GM18951 (cell line): ENCODE measurements around the gene CRMP1.

Experiments used
- POLR2A ChIP-seq: IDR thresholded peaks from 4 replicates; pipeline ENCODE4 v1.6.1; 2011; ENCODE audit warnings: mild to moderate bottlenecking; ENCODE audit not compliant: insufficient read length, insufficient read depth; ENCODE audit errors: extremely low read depth
- in situ Hi-C: fragments of 300-500 bp; cut with MboI; formaldehyde crosslinking; loops from one replicate; pipeline ENCODE4 v1.12.0; 2022; ENCODE audit warnings: low sequenced_read_pairs, mixed read lengths, inconsistent platforms; ENCODE audit not compliant: unreplicated experiment

Gene CRMP1

DNA sequence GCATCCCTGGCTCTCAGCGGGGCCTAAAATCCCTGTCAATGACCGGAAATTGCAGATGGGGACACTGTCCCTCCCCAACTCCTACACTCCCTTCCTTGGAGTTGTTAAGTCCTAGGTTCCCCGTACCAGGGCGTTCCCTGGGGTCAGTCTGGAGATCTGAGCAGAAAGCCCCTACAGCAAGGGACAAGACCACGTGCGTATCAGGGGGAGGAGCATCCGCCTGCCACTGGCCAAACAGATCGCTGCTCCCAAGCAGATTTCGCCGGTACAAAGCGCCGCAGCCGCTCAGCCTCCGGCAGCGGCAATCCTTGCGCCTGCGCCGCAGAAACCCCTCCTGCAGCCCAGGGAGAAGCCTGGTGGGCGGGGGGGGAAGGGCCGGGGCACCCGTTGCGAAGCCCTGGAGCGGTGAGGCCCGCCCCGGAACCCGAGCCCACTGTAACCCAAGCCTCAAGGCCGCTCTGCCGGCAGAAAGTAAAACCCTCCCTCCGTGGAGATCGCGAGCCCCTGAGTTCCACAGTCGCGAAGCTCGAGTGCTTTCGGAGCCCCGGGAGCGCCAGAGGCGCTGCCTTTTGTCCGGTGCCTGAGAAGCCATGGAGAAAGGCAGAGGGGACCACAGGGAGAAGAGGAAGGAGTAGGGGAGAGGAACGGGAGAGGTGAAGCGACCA is 2.7 kb downstream of the CRMP1 start:
- no peak for TF ChIP-seq POLR2A
- in situ Hi-C loops: no loop called here

DNA sequence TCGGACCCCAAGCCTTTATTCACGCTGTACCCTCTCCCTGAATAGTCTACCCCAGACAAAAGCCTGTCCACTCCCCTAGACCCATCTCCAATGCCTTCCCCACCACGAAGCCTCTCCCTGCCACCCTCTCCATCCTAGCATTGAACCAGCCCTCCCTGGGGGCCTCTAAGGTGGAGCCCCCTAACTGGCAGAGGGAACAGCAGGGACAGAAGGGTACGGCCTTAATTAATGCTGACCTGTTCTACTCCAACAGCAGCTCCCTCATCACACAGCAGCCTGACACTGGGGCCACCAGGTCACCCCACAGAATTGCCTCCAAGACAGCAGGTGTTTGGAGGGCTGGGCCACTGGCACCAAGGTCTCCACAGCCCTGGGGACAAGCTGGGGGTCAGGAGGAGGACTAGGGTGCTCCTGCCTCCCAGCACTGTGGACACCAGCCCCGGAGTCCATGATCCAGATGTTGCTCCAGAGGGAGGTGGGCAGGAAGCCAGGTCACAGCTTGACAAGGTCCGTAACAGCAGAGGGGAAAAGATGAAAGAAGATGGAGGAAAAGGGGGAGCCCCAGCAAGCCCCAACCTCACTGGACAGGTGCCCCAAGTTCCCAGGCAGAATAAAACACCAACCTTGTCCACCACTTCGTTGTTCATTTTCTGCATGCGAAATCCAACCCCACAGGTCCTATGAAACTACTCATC is 3.7 kb downstream of the CRMP1 start:
- in situ Hi-C loops: no loop called here
- no peak for TF ChIP-seq POLR2A

GRCh38 chr4:5888222-5889001 is 4.5 kb downstream of the CRMP1 start:
- no peak for TF ChIP-seq POLR2A
- in situ Hi-C loops: no loop called here

DNA sequence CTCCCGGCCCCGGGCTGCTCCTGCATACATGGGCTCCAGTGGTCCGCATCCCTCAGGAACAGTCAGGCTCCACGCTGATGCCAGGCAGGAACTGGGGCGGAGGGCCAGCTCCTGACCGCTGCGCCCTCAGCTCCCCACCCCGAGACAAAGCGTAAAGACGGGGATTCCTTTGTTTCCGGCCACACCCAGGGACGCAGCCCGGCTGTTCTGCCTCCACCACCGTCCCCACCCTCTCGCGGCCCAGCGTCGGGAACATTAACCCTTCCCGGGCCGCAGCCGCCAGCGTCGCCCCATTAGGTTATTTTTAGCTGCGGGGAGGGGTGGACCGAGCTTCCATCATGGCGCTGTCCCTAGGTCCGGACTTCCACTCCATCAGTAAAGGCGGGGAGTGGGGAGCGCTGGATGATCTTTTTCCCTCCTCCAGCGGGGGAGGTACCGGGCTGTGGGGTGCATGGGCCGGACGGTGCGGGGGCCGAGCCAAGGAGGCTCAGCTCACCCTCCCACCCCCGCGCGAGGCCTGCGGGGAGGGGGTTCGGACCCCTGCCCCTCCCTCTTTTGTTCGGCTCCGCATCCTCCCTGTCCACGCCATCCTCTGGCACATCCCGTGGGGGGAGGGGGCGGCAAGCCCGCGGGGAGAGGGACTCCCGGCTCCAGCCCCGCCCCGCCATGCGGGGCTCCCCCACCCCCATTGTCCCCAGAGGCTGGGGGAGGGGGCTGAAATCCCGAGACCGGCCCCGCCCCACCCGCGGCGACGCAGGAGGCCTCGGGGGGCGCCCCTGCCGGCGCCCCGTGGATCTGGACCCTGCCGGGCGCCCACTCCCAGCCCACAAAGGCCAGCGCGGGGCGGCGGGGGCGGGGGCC is 5.3 kb downstream of the CRMP1 start:
- TF ChIP-seq POLR2A: no peak
- in situ Hi-C loops: no loop called here

- in situ Hi-C loops: no loop called here
- TF ChIP-seq POLR2A: no peak
Observed at GRCh38 chr4:5887011-5887360, 5.9 kb downstream of the CRMP1 start.

- TF ChIP-seq POLR2A: no peak
- in situ Hi-C loops: no loop called here
Observed at GRCh38 chr4:5885733-5886132, 7.2 kb downstream of the CRMP1 start.

DNA sequence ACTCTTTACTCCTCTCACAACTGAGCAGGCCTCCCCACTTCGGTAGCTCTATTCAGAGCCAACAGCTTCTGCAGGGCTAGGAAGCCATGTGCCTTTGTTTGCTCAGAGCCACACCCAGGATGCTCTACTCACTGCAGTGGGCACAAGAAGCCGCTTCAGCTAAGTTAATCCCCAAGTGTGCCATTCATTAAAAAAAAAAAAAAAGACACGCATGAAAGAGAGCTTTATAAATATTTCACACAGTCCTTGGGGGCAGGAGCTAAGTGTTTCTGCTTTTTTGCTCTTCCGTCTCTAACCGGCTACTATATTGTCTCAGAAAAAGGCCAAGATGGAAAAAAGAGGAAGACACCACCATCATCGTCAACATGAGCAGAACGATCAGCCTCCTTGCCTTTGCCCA is 8.1 kb downstream of the CRMP1 start:
- TF ChIP-seq POLR2A: no peak
- in situ Hi-C loops: no loop called here

DNA sequence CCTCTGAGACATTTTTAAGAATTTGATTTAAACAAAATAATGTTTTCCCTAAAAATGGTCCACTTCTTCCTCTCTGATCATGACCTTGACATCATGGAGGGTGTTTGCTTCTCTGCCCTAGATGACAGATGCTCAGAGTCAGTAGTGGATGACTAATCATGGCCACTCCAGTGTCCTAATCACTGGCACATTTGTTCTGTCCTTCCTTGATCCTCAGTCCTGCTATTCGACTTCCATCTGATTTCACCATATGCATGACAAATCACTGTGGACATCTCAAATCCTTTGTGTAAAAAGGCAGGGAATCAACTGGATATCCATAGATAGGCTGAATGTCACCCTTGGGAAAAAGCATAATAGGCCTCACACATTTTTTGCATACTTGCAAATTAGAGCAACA is 9.0 kb downstream of the CRMP1 start:
- no peak for TF ChIP-seq POLR2A
- in situ Hi-C loops: no loop called here

GRCh38 chr4:5882947-5883346 is 9.9 kb downstream of the CRMP1 start:
- no peak for TF ChIP-seq POLR2A
- in situ Hi-C loops: no loop called here

DNA sequence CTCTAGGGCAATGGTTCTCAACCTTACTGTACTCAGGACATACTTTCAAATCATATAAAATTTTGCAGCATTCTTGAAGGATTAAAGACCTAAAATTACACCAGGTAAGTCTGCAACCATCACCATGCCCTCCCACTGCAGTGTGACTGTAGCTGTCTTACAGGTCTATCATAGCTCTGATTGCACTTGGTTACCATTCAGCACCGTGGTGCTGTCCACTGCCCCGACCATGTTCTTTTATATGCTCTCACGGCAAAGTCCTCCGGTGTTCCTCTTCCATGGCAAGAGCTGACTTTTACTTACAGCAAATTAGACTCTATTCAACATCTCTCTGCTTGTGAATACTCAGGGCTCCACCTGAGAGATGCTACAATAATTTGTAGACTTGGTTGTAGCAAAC is 11.5 kb downstream of the CRMP1 start:
- in situ Hi-C loops: no loop called here
- no peak for TF ChIP-seq POLR2A

DNA sequence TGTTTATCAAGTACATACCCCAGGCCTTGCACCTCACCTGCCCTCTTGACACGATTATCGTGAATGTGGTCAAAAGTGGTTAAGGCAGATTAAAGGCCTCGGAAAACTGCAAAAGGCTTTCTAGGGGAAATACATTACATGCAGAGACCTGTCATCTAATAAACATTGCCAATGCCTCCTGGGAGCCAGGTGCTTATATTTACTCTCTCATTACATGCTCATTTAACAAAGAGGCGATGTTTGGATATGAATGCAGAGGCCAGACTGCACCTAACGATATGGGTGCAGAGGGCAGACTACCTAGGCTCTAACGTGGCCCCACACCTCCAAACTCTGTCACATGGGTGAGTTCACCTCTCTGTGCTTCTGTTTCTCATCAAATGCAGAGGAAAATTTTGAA is 14.5 kb downstream of the CRMP1 start:
- in situ Hi-C loops: no loop called here
- TF ChIP-seq POLR2A: no peak

- in situ Hi-C loops: no loop called here
- TF ChIP-seq POLR2A: no peak
Observed at GRCh38 chr4:5877392-5877791, 15.5 kb downstream of the CRMP1 start.
